ENCODE measurements around the gene WIPF3. TPM values are rescaled to one million over a fixed set of nuclear protein-coding genes. Genes with fewer than 3 reads are reported as not detected.

The WIPF3 gene
- total and polyA plus RNA-seq, 2 of the 4 experiments (the other 2 are of a cell fraction) = not detected

DNA sequence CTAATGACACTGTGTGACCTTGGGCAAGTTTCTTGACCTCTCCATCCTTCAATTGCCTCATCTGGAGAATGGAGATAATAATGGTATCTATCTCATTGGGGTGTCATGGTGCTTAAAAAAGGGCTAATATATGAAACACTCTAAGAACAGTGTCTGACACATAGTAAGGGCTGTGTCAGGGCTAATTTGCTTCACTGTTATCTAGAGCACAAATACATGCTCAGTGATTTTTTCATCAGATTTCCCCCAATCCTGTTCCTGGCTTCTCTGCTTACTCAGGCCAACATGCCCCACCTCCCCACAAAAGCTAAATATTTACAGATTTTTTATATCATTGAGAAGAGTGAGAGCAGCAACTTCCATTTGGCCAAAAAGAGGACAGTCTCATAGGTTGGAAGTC lies 20.6 kb downstream of the WIPF3 start:
- CTCF ChIA-PET = no interaction called here

More for the DNA sequence above, 20.6 kb downstream of the WIPF3 start:
- intact Hi-C loops (cut with micrococcal nuclease) = no loop called here
- Histone ChIP-seq H2AK5ac (ENCODE audit: low read depth, low read length) (no peak overlapping the region), H3K23ac (ENCODE audit: low read depth, low read length) (no peak overlapping the region), H2AFZ (replicated peaks; ENCODE audit: low read length, poor library complexity) (no peak overlapping the region), H3K4me3 (ENCODE audit: insufficient read depth, low read depth, low read length) (no peak overlapping the region), H3K27me3 (ENCODE audit: control insufficient read depth, insufficient read depth, low read length) (peaks cover 7% of the 10 kb centered on the region), H4K5ac (ENCODE audit: low read depth, low read length) (no peak overlapping the region), H4K20me1 (ENCODE audit: insufficient read depth, low read length) (no peaks in the 10 kb centered on the region), H3K4ac (ENCODE audit: low read depth, low read length) (no peak overlapping the region), H3K79me1 (ENCODE audit: low read depth in 1 of 2, low read length in 2 of 2) (no peaks in the 10 kb centered on the region), H3K9ac (ENCODE audit: low read depth, low read length) (no peak overlapping the region), H3K56ac (ENCODE audit: extremely low read depth, insufficient read depth, low read length) (no peak overlapping the region), H3K27ac (ENCODE audit: insufficient read depth, low read length) (no peak overlapping the region), H2BK5ac (ENCODE audit: low read depth, low read length, poor library complexity, severe bottlenecking) (no peak overlapping the region), H2BK120ac (ENCODE audit: low read depth, low read length) (no peak overlapping the region), H3K9me3 (ENCODE audit: control insufficient read depth, insufficient read depth, low read length) (no peaks in the 10 kb centered on the region), H3K4me1 (ENCODE audit: control insufficient read depth, insufficient read depth, low read length) (no peaks in the 10 kb centered on the region), H3K4me2 (ENCODE audit: low read depth, low read length) (no peak overlapping the region), H3K36me3 (ENCODE audit: control insufficient read depth, insufficient read depth, low read length) (no peaks in the 10 kb centered on the region), H3K14ac (replicated peaks; ENCODE audit: low read depth, low read length) (no peak overlapping the region), H4K91ac (ENCODE audit: insufficient read depth, low read depth, low read length) (no peak overlapping the region), H4K8ac (ENCODE audit: low read depth in 2 of 2, low read length in 2 of 2) (no peak overlapping the region), H2AK9ac (replicated peaks; ENCODE audit: low read depth, low read length, poor library complexity) (no peak overlapping the region), H2BK20ac (ENCODE audit: low read depth, low read length) (no peak overlapping the region), H3K9me1 (ENCODE audit: insufficient read depth, low read length) (no peaks in the 10 kb centered on the region), H3K18ac (ENCODE audit: low read depth, low read length) (no peak overlapping the region), H2BK15ac (ENCODE audit: low read depth, low read length) (no peak overlapping the region)
- BruUV-seq (replicated peaks) = no TSS peak
- POLR2A ChIA-PET (ENCODE audit: unreplicated experiment) = no interaction called here
- DNase-seq = no peak
- in situ Hi-C loops (cut with MboI; ENCODE audit: low sequenced_read_pairs) = no loop called here
- no peak for ATAC-seq (ENCODE audit: low read depth)
- TF ChIP-seq POLR2A (IDR thresholded peaks at IDR 0.05; ENCODE audit: low read depth, low read length) = no peak
- dilution Hi-C loops (cut with HindIII; ENCODE audit: low sequenced_read_pairs, unreplicated experiment) = no loop called here

Data from IMR-90 (cell line).